Effector CD4-positive, alpha-beta T cell (primary cell): Measurements from ENCODE around the gene POC1B.

Source experiments
- DNase-seq: peaks from one replicate; pipeline ENCODE4 v3.0.0-alpha.2; 2020

The POC1B gene

GRCh38 chr12:89493670-89494302, 32.1 kb downstream of the POC1B start:
- no peak for DNase-seq

GRCh38 chr12:89492883-89493282, 33.0 kb downstream of the POC1B start:
- no peak for DNase-seq

GRCh38 chr12:89490922-89491321, 34.9 kb downstream of the POC1B start:
- no peak for DNase-seq

- no peak for DNase-seq
Measured at GRCh38 chr12:89486264-89486663, 39.6 kb downstream of the POC1B start.

- no peak for DNase-seq
Measured at GRCh38 chr12:89484470-89484869, 41.4 kb downstream of the POC1B start.

GRCh38 chr12:89481213-89481914, 44.5 kb downstream of the POC1B start:
- DNase-seq, result no peak

- DNase-seq, result no peak
Measured at GRCh38 chr12:89479982-89480381, 45.9 kb downstream of the POC1B start.

GRCh38 chr12:89477633-89478279, 48.1 kb downstream of the POC1B start:
- no peak for DNase-seq

GRCh38 chr12:89476904-89477595, 48.8 kb downstream of the POC1B start:
- DNase-seq, result no peak

- no peak for DNase-seq
Measured at GRCh38 chr12:89476232-89476631, 49.6 kb downstream of the POC1B start.

- no peak for DNase-seq
Measured at GRCh38 chr12:89475203-89475990, 50.5 kb downstream of the POC1B start.

GRCh38 chr12:89474615-89475014, 51.2 kb downstream of the POC1B start:
- no peak for DNase-seq

GRCh38 chr12:89472508-89472907, 53.3 kb downstream of the POC1B start:
- no peak for DNase-seq

- DNase-seq, result no peak
Measured at GRCh38 chr12:89470741-89471509, 54.9 kb downstream of the POC1B start.

GRCh38 chr12:89469361-89469760, 56.5 kb downstream of the POC1B start:
- no peak for DNase-seq

- DNase-seq, result no peak
Measured at GRCh38 chr12:89468648-89469326, 57.1 kb downstream of the POC1B start.

GRCh38 chr12:89468017-89468416, 57.8 kb downstream of the POC1B start:
- no peak for DNase-seq

GRCh38 chr12:89464974-89465592, 60.8 kb downstream of the POC1B start:
- DNase-seq, result no peak

- no peak for DNase-seq
Measured at GRCh38 chr12:89461649-89462612, 63.9 kb downstream of the POC1B start.

GRCh38 chr12:89461190-89461589, 64.7 kb downstream of the POC1B start:
- DNase-seq, result no peak
